Measurements from ENCODE around the gene UBE2D1.

Gene UBE2D1

GRCh38 chr10:58341947-58342346, 7.1 kb downstream of the UBE2D1 start:
- no peak for DNase-seq

- no peak for DNase-seq
These were observed 13.2 kb downstream of the UBE2D1 start for GRCh38 chr10:58347967-58348366.

GRCh38 chr10:58348571-58349033, 13.8 kb downstream of the UBE2D1 start:
- DNase-seq: no peak

- no peak for DNase-seq
These were observed 15.2 kb downstream of the UBE2D1 start for GRCh38 chr10:58350023-58350422.

- no peak for DNase-seq
These were observed 16.0 kb downstream of the UBE2D1 start for GRCh38 chr10:58350619-58351323.

- no peak for DNase-seq
These were observed 17.1 kb downstream of the UBE2D1 start for GRCh38 chr10:58351616-58352578.

DNA sequence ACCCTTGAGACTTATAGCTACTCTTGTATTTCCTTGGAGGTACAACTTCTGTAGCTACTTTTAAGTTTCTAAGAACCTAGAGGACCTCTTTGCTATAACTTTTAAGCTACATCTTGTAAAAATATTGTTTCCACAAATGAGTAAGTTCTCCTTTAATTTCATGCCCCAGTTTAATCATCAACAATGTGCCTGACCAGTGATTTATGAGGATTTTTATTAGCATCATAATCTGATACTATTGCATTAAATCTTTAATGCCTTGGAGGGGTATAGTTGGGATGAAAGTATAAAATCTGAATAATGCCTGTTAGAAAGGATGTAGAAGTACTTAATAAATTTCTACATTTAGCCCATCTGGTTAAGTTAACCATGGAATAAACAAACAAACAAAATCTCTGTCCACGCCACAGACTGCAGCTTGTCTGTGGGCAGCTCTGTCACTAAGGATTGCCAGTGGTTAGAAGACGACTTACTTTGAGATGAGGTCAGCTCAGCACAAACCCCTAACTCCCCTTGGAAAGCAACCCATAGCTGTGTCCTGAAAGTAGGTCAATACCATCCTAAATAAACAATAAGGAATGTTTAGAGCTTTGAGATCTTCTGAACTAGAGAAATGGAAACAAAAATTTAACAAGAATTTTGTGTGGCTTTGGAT, 18.3 kb downstream of the UBE2D1 start:
- no peak for DNase-seq

DNA sequence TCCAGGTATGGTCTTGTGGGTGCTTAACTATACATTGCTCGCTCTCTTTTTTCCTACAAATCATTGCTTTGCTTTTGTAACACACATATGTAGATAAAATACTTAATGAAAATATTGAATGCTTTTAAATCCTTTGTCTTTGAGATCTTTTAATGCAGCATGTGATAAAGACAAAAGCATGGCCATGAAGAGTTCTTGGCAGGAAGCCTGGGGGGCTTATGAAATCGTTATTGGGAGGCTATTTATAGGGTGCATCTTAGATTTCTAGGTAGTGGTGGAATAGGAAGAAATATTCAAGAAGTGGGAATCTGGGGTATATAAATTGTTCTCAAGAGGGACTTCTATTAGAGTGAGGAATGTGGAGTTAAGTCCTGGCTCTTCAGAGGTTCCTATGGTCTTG, 21.9 kb downstream of the UBE2D1 start:
- no peak for DNase-seq

DNA sequence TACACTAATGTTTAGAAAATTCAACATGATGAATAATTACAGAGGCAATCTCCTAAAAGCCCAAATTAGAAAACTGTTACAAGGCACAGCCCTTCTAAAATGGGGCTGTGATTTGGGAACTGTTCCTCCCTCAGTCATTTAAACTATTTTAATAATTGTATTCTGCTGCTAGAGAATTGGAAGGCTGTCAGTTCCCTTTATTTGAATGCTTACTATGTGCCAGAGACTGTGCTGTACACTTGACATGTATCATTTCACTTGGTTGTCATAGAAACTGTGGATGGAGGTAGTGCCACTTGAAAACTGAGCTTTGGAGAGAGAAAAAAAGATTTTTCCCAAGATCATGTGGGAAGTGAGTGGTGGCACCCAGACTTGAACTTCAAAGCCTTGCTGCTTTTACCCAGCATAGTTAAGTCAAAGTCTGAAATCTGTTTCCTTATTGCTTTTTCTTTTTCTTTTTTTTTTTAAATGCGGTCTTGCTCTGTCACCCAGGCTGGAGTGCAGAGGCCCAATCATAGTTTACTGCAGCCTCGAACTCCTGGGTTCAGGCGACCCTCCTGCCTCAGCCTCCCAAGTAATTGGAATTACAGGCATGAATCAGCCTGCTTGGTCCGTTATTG, 23.6 kb downstream of the UBE2D1 start:
- DNase-seq: no peak

- no peak for DNase-seq
These were observed 24.1 kb downstream of the UBE2D1 start for GRCh38 chr10:58358947-58359346.

DNA sequence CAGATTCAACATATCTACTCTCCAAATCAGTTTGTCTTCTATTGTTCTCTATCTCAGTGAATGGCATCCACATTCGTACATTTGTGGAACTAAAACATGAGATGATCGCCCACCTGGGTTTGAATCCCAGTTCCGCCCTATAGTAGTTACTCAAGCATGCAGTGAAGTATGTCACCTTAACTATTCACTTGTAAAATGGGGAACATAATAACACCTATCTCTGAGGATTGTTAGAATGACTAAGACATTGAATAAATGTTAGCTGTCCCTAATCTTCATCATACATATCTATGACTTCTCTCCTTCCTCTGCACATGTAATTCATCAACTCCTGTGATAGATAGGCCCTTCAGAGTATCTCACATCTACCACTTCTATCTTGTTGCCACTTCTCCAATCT, 24.7 kb downstream of the UBE2D1 start:
- DNase-seq: no peak

DNA sequence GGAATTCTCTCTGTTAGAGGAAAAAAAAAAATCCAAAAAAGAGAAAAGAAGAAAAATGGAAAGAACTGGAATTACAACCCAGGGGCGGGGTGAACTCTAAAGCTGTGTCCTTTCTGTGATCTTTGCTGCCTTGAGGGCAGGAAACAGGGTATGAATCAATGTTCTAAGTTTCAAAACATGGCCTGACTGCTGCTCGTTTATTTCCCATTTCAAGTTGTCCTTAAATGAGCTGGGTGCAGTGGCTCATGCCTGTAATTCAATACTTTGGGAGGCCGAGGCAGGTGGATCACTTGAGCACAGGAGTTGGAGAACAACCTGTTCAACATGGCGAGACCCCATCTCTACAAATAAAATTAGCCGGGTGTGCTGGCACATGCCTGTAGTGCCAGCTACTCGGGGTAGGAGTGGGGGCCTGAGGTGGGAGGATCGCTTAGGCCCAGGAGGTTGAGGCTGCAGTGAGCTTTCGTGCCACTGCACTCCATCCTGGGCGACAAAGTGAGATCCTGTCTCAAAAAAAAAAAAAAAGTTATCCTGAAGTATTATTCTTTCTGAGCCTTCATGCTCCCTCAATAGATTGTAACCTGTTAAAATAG, 25.7 kb downstream of the UBE2D1 start:
- no peak for DNase-seq

- DNase-seq: no peak
These were observed 26.5 kb downstream of the UBE2D1 start for GRCh38 chr10:58361353-58361752.

GRCh38 chr10:58362027-58362789, 27.4 kb downstream of the UBE2D1 start:
- no peak for DNase-seq

DNA sequence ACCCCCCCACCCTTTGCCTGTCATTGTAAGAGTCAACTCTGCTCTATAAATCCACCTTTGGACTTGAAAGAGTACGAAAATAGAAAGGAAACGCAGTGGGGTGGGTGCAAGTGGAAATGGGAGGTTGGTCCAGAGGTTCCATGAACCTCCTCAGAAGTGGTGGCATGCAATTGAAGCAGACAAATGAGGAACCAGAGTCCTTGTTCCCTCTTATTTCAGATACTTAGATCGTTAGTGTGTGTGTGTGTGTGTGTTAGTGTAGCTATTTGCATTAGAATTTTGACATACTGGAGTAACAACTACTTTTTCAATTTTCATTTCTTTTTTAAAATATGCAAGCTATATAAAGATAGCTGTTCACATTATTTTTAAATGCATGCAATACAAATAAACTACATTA, 32.3 kb downstream of the UBE2D1 start:
- no peak for DNase-seq

DNA sequence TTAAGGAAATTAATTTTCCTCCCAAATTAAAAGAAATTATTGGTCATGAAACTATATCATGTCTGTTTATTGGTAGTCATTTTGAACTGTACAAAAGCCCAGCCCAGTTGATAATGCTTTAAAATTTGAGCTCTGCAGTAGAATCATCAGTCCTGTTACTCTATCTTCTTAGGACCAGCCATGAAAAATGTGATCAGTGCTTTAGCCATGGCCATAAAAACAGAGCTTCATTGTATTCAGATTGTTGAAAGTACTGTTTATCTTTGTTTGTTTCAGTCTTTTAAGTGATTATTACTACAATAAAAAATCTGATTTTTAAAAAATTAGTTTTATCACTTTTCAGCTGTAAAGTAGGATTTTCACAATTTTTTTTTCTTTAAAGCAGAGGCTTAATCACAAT, 36.7 kb downstream of the UBE2D1 start:
- no peak for DNase-seq

DNA sequence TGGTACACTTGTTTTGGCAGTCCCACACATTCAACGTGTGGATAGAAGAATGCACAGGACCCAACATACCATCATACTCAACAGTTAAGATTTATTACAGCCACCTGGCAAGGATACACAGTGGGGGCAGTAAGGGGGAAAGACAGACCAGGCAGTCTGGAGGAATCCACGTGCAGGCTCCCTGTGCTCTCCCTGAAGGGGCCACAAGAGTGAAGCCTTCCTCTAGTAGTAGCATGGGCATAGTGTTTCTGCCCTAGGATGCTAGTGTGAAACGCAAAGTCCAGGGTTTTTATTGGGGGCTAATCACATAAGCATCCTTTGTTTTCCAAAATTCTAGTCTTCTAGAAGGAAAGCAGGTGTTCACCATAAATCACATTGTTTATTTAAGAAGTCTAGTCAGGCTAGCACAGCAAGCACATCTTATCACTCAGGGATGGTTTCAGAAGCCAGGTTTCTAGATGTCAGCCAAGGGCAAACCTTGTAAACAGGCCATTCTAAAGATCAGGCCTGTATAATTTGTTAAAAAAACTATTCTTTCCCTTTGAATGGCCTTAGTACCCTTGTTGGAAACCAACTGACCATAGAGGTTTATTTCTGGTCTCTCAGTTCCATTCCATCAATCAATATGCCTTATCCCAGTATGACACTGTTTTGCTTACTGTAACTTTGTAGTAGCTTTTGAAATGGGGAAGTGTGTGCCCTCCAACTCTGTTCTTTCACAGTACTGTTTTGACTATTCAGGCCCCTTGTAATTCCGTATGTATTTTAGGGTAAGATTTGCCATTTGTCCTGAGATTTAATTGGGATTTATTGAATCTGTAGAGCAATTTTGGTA, 38.0 kb downstream of the UBE2D1 start:
- no peak for DNase-seq

DNA sequence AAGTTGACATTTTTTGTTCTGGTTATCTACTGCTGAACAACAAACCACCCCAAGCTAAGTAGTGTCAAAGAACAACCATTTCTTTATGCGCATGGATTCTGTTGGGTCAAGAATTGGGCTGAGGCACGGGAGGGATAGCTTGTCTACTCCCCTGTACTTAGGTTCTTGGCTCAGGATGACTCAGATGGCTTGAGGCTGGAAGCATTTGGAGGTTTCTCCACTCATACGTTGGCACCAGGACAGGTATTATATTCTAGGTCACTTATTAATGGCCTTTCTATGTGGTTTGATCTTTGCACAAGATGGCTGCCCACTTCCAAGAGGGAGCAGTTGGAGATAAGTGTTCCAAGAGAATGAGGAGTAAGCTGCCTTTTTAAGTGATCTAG, 38.6 kb downstream of the UBE2D1 start:
- DNase-seq: no peak

- no peak for DNase-seq
These were observed 47.7 kb downstream of the UBE2D1 start for GRCh38 chr10:58382489-58382995.

GRCh38 chr10:58384095-58384494, 49.3 kb downstream of the UBE2D1 start:
- no peak for DNase-seq

DNA sequence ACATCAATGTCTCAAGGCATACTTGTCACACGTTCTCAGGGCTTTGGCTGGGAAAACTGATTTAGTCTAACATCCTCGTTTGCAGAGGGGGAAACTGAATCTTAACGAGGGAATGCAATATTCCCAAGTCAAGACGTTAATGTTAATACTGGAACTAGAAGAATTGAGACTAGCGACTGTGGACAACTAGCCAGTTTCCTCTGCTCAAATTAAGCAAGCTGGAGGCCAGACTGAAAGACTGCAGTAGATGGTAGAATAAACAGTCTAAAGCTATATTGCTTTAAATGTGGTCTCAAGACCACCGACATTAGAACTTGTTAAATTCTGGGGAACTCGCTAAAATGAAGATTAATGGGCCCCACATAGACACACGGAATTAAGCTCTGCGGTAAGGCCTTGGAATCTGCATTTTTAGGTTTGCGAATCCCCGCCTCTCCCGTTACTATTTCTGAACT, 49.8 kb downstream of the UBE2D1 start:
- no peak for DNase-seq
